GM12864 (cell line): ENCODE results near the gene MBNL2.

Experiments
- DNase-seq: peaks from one replicate; pipeline ENCODE4 v3.0.0-alpha.2; 2011; ENCODE audit warnings: low read depth
- H3K4me3 ChIP-seq: 2 replicates; pipeline ENCODE4 v1.5.1; 2011; ENCODE audit warnings: mild to moderate bottlenecking, low read depth, low read length, control low read depth
- TF ChIP-seq, protein P1 (sequence below): IDR thresholded peaks from 2 replicates; pipeline ENCODE4 v1.5.1; 2011; ENCODE audit warnings: low read depth, mild to moderate bottlenecking, moderate library complexity, low read length, control low read depth, inconsistent platforms; ENCODE audit errors: missing control alignments

MBNL2 gene

DNA sequence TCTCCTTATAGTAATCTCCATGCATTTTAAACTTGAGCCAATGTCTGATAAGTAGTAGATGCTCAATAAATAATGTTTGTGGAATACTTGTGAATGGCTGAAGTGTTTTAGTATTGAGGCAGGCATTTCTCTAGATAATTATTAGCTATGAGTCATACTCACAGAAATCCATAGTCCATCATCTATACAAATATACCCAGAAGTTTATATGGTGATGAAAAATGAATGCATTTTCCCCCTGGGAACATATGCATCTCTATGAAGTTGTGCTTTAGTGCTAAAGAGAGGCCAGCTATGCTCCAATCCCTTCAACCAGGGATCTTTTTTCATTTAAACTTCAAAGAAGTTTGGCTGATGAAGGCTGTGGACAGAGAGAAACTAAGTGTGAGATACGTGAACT is 17.2 kb downstream of the MBNL2 start:
- TF ChIP-seq, protein P1, sequence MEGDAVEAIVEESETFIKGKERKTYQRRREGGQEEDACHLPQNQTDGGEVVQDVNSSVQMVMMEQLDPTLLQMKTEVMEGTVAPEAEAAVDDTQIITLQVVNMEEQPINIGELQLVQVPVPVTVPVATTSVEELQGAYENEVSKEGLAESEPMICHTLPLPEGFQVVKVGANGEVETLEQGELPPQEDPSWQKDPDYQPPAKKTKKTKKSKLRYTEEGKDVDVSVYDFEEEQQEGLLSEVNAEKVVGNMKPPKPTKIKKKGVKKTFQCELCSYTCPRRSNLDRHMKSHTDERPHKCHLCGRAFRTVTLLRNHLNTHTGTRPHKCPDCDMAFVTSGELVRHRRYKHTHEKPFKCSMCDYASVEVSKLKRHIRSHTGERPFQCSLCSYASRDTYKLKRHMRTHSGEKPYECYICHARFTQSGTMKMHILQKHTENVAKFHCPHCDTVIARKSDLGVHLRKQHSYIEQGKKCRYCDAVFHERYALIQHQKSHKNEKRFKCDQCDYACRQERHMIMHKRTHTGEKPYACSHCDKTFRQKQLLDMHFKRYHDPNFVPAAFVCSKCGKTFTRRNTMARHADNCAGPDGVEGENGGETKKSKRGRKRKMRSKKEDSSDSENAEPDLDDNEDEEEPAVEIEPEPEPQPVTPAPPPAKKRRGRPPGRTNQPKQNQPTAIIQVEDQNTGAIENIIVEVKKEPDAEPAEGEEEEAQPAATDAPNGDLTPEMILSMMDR = no peak
- H3K4me3 ChIP-seq = no peak overlapping the region
- DNase-seq = no peak

DNA sequence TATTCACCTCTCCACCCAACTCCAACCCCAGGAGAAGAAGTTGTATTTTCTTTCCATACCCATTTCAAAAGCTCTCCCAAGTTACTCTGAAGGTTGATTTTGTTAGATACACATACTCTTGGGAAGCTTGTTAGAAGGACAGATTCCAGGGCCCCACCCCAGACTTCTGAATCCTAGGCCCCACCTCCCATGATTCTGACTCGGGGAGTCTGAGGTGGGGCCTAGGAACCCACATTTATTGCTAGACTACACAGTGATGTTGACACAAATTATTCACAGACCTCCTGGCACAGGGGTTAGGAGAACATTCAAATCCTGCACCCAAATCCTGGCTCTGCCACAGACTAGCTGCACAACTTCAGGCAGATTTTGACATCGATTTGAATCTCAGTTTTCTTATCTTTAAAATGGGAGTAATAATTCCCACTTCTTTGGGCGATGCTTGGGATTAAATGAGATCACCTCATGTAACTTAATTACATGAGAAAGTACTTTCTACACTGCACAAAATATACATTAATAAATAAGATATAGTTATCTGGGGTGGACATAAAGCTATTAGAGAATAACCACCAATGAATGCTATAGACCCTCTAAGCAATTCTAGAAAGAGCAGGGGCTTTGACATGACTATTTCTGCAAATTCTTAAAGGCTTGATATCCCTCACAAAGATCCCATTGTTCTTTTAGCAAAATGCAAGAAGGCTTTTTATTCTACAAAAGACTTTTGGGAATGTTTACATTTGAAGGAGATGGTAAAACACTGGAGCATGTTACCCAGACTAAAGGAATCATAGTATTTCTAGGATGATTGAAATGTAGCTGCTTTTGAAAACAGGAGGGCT is 18.0 kb downstream of the MBNL2 start:
- no peak for DNase-seq
- no peak overlapping the region for H3K4me3 ChIP-seq
- TF ChIP-seq, protein P1 = no peak

DNA sequence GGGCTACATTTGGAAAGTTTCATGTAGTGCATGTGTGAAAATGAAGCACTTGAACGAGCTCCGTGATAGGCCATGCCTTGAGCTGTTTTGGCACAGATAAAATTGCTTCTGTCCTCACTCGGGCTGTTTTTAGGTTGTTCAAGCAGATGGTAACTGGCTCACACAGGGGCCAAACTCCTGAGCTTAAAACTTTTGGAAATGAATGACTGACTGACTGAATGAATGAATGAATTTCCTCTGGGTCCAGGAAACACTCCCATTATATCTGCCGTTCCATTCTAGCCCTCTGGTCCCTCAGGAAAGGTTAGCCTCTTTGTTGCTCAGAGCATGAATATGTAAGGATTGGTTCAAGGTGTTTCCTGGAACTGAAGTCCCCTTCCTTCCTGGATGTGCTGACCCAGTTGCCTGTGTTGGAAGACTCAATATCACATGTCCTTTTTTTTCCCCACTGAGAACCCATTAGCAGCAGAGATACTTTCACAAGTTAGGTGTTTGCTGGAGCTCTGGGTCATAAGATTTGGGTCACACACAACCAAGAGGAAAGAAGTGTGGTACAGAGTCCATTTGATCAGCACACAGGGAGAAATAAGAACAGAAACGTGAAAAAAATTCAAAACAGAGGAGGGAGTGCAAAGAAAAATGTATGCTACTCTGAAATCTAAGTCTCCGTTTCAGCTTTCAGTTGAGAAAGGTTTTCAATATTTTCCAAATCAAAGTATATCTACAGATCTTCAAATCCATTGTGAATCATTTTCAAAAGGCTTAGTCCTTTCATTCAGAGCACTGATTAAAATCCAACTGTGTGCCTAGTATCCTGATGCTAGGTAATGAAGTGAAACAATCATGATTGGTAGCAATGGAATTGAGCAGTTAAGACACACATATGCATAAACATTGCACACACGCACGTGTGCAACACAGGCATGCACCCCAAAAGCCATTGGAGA is 18.9 kb downstream of the MBNL2 start:
- no peak overlapping the region for H3K4me3 ChIP-seq
- DNase-seq = no peak
- TF ChIP-seq, protein P1 = no peak

DNA sequence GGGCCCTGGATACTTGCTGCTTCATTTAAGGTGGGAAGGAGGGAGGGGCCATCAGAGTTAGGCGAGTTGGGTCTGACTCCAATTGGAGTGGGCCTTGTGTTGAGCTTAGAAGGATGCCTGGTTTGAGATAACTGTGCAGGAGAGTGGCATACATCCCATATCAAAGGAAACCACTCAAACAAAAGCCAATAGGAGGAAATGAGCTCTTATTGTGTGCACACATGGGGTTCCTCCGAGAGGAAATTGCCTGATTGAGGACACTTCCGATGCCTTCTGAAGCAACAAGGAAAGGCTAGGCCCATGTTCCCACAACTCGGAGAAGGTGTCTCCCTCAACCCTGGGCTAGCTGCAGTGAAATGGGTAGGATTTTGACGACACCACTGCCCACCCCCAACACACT is 19.6 kb downstream of the MBNL2 start:
- TF ChIP-seq, protein P1 = no peak
- H3K4me3 ChIP-seq = no peak overlapping the region

DNA sequence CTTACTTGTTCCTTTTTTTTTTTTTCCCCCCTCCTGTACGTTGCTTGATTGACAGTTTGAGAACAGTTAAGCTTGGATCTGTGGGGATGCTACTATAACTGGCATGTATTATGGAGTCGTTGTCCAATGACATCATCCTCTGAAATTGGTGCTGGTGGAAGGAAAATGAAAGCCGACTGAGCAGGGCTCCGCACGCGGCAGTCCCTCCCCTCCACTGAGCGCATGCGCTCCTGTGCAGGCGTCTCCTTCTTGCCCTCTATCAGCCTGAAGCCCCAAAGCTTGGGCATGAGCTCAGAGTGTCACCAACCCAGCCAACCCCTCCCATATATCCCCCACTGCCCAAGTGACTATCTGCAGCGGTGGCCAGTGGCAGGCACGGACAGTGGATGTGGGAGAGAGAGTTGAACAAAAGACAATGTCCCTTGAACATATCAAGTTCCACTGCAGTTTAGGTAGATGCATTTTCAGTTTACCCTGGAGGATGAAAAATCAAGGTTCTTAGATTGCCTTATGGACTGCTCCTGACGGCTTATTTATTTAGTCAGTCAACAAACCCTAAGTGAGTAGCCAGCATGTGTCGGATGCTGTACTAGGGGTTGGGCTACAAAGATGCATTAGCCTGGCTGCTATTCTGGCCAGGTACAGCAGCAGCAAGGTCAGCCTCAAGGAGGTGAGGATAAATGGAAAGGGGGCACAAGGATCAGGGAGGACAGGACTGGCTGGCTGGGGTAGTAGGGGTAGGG is 20.8 kb downstream of the MBNL2 start:
- DNase-seq = no peak
- no peak overlapping the region for H3K4me3 ChIP-seq
- TF ChIP-seq, protein P1 = no peak

More for the DNA sequence above, 19.6 kb downstream of the MBNL2 start:
- no peak for DNase-seq

DNA sequence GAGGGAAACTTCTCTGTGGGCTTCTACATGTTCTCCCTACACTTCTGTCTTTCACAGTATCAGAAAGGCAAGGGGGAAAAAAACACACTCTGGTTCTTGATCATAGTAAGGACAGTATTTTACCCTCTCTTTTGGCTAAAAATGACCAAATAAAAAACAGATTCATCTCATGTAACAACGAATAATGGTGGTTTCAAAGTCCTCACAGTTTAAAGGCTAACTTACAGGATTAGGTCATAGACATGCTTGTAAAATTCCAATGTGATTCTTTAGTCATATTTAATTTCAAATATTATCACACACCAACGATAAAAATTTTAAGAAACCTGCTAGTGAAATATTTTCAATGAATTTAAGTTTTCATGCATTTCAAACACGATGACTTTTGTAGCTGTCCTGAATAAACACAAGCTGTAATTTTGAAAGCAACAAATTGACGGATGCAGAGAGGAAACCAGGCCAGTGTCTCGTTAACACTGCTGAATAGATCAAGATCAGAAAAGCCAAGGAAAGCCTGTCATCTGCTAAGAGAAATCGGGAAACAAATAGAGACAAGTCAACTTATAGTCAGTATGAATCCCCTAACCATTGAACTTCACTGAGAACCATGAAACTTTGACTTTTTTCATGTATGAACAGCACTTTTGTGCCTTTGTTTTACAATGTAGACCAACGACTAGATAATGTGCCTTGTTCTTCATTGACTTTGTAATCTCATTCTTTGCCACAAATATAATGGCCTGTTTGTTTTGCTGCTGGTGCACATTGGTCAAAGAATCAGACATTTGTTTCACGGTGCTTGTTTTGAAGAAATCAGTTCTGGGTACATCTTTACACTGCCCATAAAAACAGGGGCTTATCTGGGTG is 22.0 kb downstream of the MBNL2 start:
- DNase-seq = no peak
- TF ChIP-seq, protein P1 = no peak
- H3K4me3 ChIP-seq = no peak overlapping the region
